Stimulated activated CD4-positive, alpha-beta T cell treated with anti-CD3 and anti-CD28 coated beads, Interleukin-12 subunit alpha, Interleukin-12 subunit beta, amount 100 ng/mL, for 48 hours (primary cell): ENCODE results near the gene NSUN3.

Experiments
- DNase-seq, 3 donors: peaks; one replicate each; pipeline ENCODE4 v3.0.0-alpha.2; 2020; ENCODE audit warnings: low read depth in 2 of 3, low spot score in 1 of 3

Gene NSUN3

GRCh38 chr3:94117729-94118128 lies 54.9 kb downstream of the NSUN3 start:
- DNase-seq: no peak

GRCh38 chr3:94118390-94118789 lies 55.5 kb downstream of the NSUN3 start:
- no peak for DNase-seq

GRCh38 chr3:94121161-94121560 lies 58.3 kb downstream of the NSUN3 start:
- DNase-seq: no peak

GRCh38 chr3:94127115-94127514 lies 64.3 kb downstream of the NSUN3 start:
- no peak for DNase-seq

- no peak for DNase-seq
Measured at GRCh38 chr3:94130690-94131089, 67.8 kb downstream of the NSUN3 start.

- no peak for DNase-seq
Measured at GRCh38 chr3:94132777-94133176, 69.9 kb downstream of the NSUN3 start.

- DNase-seq: no peak
Measured at GRCh38 chr3:94136133-94136532, 73.3 kb downstream of the NSUN3 start.

GRCh38 chr3:94137377-94137776 lies 74.5 kb downstream of the NSUN3 start:
- DNase-seq: no peak

- no peak for DNase-seq
Measured at GRCh38 chr3:94146455-94146854, 83.6 kb downstream of the NSUN3 start.

GRCh38 chr3:94147012-94147411 lies 84.2 kb downstream of the NSUN3 start:
- DNase-seq: no peak

GRCh38 chr3:94150113-94150512 lies 87.3 kb downstream of the NSUN3 start:
- DNase-seq: no peak

GRCh38 chr3:94156626-94157025 lies 93.8 kb downstream of the NSUN3 start:
- no peak for DNase-seq

- DNase-seq: no peak
Measured at GRCh38 chr3:94158512-94158911, 95.7 kb downstream of the NSUN3 start.

- DNase-seq: no peak
Measured at GRCh38 chr3:94159062-94159828, 96.4 kb downstream of the NSUN3 start.

- no peak for DNase-seq
Measured at GRCh38 chr3:94162700-94163099, 99.8 kb downstream of the NSUN3 start.

- no peak for DNase-seq
Measured at GRCh38 chr3:94167346-94167745, 104.5 kb downstream of the NSUN3 start.

GRCh38 chr3:94167796-94168195 lies 104.9 kb downstream of the NSUN3 start:
- no peak for DNase-seq

GRCh38 chr3:94171954-94172353 lies 109.1 kb downstream of the NSUN3 start:
- DNase-seq: no peak

GRCh38 chr3:94172695-94173310 lies 109.9 kb downstream of the NSUN3 start:
- DNase-seq: no peak

GRCh38 chr3:94173673-94174434 lies 111.0 kb downstream of the NSUN3 start:
- no peak for DNase-seq

- DNase-seq: no peak
Measured at GRCh38 chr3:94175677-94176076, 112.8 kb downstream of the NSUN3 start.
